HepG2 (cell line): ENCODE data around the gene TPPP3. TPM values are rescaled to one million over a fixed set of nuclear protein-coding genes. Genes with fewer than 3 reads are reported as not detected.

Experiments
- CREB3 ChIP-seq: sonication (generic); formaldehyde crosslinking; IDR thresholded peaks from 2 replicates; pipeline ENCODE4 v1.5.0; 2020; ENCODE audit warnings: missing genetic modification reagents
- GATAD1 ChIP-seq: IDR thresholded peaks from 2 replicates; pipeline ENCODE4 v1.6.1; 2016; ENCODE audit warnings: missing genetic modification reagents, missing compliant biosample characterization
- GMEB1 ChIP-seq: sonication (generic); formaldehyde crosslinking; IDR thresholded peaks from 2 replicates; pipeline ENCODE4 v1.5.1; 2020; ENCODE audit warnings: missing genetic modification reagents, mild to moderate bottlenecking, borderline replicate concordance
- KIAA2018 ChIP-seq: sonication (generic); formaldehyde crosslinking; IDR thresholded peaks from 2 replicates; pipeline ENCODE4 v1.5.0; 2020; ENCODE audit warnings: mild to moderate bottlenecking, missing genetic modification reagents, borderline replicate concordance
- NFRKB ChIP-seq: fragments of 450-650 bp; IDR thresholded peaks from 2 replicates; pipeline ENCODE4 v1.6.1; 2017
- SKIL ChIP-seq: sonication (generic); formaldehyde crosslinking; IDR thresholded peaks from 2 replicates; pipeline ENCODE4 v1.8.0; 2022; ENCODE audit warnings: missing genetic modification reagents, mild to moderate bottlenecking, moderate library complexity, borderline replicate concordance
- ZC3H13 ChIP-seq: sonication (generic); formaldehyde crosslinking; IDR thresholded peaks from 2 replicates; pipeline ENCODE4 v1.8.1; 2023; ENCODE audit warnings: mild to moderate bottlenecking, missing genetic modification reagents, moderate library complexity
- ZFX ChIP-seq: sonication (generic); formaldehyde crosslinking; IDR thresholded peaks from 2 replicates; pipeline ENCODE4 v1.4.0; 2020; ENCODE audit warnings: mild to moderate bottlenecking, low read depth, missing genetic modification reagents, moderate library complexity
- ZNF143 ChIP-seq: sonication (generic); formaldehyde crosslinking; IDR thresholded peaks from 2 replicates; pipeline ENCODE4 v1.4.0; 2020; ENCODE audit warnings: missing genetic modification reagents
- ZNF17 ChIP-seq: sonication (generic); formaldehyde crosslinking; IDR thresholded peaks from 2 replicates; pipeline ENCODE4 v1.5.0; 2020; ENCODE audit warnings: mild to moderate bottlenecking, missing genetic modification reagents
- ZNF547 ChIP-seq: sonication (generic); formaldehyde crosslinking; IDR thresholded peaks from 2 replicates; pipeline ENCODE4 v1.5.1; 2020; ENCODE audit warnings: mild to moderate bottlenecking, missing genetic modification reagents
- ZNF704 ChIP-seq: sonication (generic); formaldehyde crosslinking; IDR thresholded peaks from 2 replicates; pipeline ENCODE4 v1.8.1; 2023; ENCODE audit warnings: mild to moderate bottlenecking, inconsistent platforms, moderate library complexity, missing genetic modification reagents, borderline replicate concordance
- ZNF883 ChIP-seq: sonication (generic); formaldehyde crosslinking; IDR thresholded peaks from 2 replicates; pipeline ENCODE4 v1.5.1; 2020; ENCODE audit warnings: mild to moderate bottlenecking, missing genetic modification reagents; ENCODE audit errors: not compliant biosample characterization
- polyA plus RNA-seq, 8 experiments: library from polyadenylated mRNA; depleted of rRNA in 3 of 8; stranded (reverse) in 7 of 8; unstranded in 1 of 8; fragments of >200 nt; fragmentation: Illumina TruSeq in 4 of 8; extraction: Trizol in 4 of 8; gene quantifications; 2 replicates each; pipeline versions ENCODE4 v1.2.1 to v1.2.3, GENCODE V29; 2011 to 2016; ENCODE audit warnings: low read depth in 4 of 8, missing spikeins in 1 of 8, mixed read lengths in 1 of 8; ENCODE audit not compliant: insufficient read depth in 1 of 8
- total RNA-seq, 5 experiments: library from RNA; depleted of rRNA; stranded (reverse); fragments of >200 nt; fragmentation: Illumina TruSeq; extraction: Trizol; gene quantifications; 2 replicates each; pipeline ENCODE4 v1.2.3, GENCODE V29; 2016; ENCODE audit warnings: low read depth in 1 of 5

Gene TPPP3
- total and polyA plus RNA-seq, 2 of the 13 experiments (the other 11 are each of a cell fraction or from before 2014, with no cell fraction given) = 0.16 to 0.44 TPM

- no peak for TF ChIP-seq KIAA2018 (CRISPR knock-in tag)
- TF ChIP-seq ZFX = peak; percentile 64
- 0 out of 2 replicates have a peak, but pooled peaks have one; percentile 14 for TF ChIP-seq ZNF143 (CRISPR knock-in tag)
- TF ChIP-seq CREB3 (CRISPR knock-in tag) = no peak
- peak; percentile 64 for TF ChIP-seq ZNF883 (CRISPR knock-in tag)
- TF ChIP-seq ZNF547 (CRISPR knock-in tag) = peak; percentile 47; the same call in 1 of the 2 replicates
- no peak for TF ChIP-seq ZNF17
- peak; percentile 58 for TF ChIP-seq GATAD1 (CRISPR knock-in tag)
- TF ChIP-seq ZNF704 (CRISPR knock-in tag) = no peak
- no peak for TF ChIP-seq GMEB1 (CRISPR knock-in tag)
- TF ChIP-seq ZC3H13 = peak; percentile 39; the same call in 1 of the 2 replicates
- TF ChIP-seq NFRKB = no peak
- no peak for TF ChIP-seq SKIL
Observed at GRCh38 chr16:67429053-67429798, 35.9 kb upstream of the TPPP3 start (continued).
